HEK293 (cell line): ENCODE results near the gene CCDC71L.

Experiments used
- CTCF ChIA-PET: fragments of 350-600 bp; formaldehyde crosslinking; extraction: SDS; loops from one replicate; lab custom pipeline; 2021; ENCODE audit warnings: antibody characterized with exemption; lab: Yijun Ruan, JAX
- POLR2A ChIA-PET: fragments of 300-600 bp; formaldehyde crosslinking; extraction: SDS; loops from one replicate; lab custom pipeline; 2020; ENCODE audit warnings: antibody characterized with exemption, inconsistent platforms; lab: Yijun Ruan, JAX
- H3K27ac ChIP-seq: fragments of 200-500 bp; sonication (Bioruptor generic); 2 replicates; pipeline ENCODE4 v1.5.1; 2014; ENCODE audit warnings: low read depth, low read length, control low read depth, inconsistent platforms; ENCODE audit errors: extremely low read depth
- H3K36me3 ChIP-seq, 2 experiments: fragments of 200-500 bp in 1 of 2; sonication (Bioruptor generic) in 1 of 2; 1 replicate in 1 of 2; 2 replicates in 1 of 2; pipeline ENCODE4 v1.5.1; 2014 to 2017; ENCODE audit warnings: inconsistent platforms in 2 of 2, low read length in 2 of 2; ENCODE audit not compliant: control insufficient read depth in 2 of 2, insufficient read depth in 1 of 2
- H3K4me1 ChIP-seq: fragments of 200-500 bp; sonication (Bioruptor generic); 2 replicates; pipeline ENCODE4 v1.5.1; 2014; ENCODE audit warnings: mild to moderate bottlenecking, low read length, inconsistent platforms; ENCODE audit not compliant: control insufficient read depth, insufficient read depth
- H3K4me3 ChIP-seq: 2 replicates; pipeline ENCODE4 v1.5.1; 2011; ENCODE audit warnings: low read depth, mild to moderate bottlenecking, control low read depth, low read length, moderate library complexity
- H3K9me3 ChIP-seq: fragments of 200-500 bp; sonication (Bioruptor generic); 2 replicates; pipeline ENCODE4 v1.5.1; 2014; ENCODE audit warnings: low read depth, low read length, inconsistent platforms; ENCODE audit not compliant: control insufficient read depth, insufficient read depth
- GLIS1 ChIP-seq: fragments of 450-650 bp; formaldehyde crosslinking; IDR thresholded peaks from 2 replicates; pipeline ENCODE4 v1.5.1; 2016; ENCODE audit warnings: missing biosample characterization, missing genetic modification characterization
- GLIS2 ChIP-seq: fragments of 450-650 bp; formaldehyde crosslinking; IDR thresholded peaks from 2 replicates; pipeline ENCODE4 v1.5.1; 2016; ENCODE audit warnings: missing biosample characterization, missing genetic modification characterization
- KLF1 ChIP-seq: fragments of 450-650 bp; formaldehyde crosslinking; IDR thresholded peaks from 2 replicates; pipeline ENCODE4 v1.5.1; 2016; ENCODE audit warnings: missing biosample characterization, missing genetic modification characterization
- KLF16 ChIP-seq: fragments of 450-650 bp; formaldehyde crosslinking; IDR thresholded peaks from 2 replicates; pipeline ENCODE4 v1.5.1; 2017; ENCODE audit warnings: missing biosample characterization, missing genetic modification characterization
- PRDM1 ChIP-seq: fragments of 450-650 bp; formaldehyde crosslinking; IDR thresholded peaks from 2 replicates; pipeline ENCODE4; 2016; ENCODE audit warnings: missing biosample characterization, missing genetic modification characterization
- PRDM4 ChIP-seq: fragments of 450-650 bp; formaldehyde crosslinking; IDR thresholded peaks from 2 replicates; pipeline ENCODE4 v1.5.1; 2017; ENCODE audit warnings: missing biosample characterization, missing genetic modification characterization
- TSHZ1 ChIP-seq: fragments of 450-650 bp; formaldehyde crosslinking; IDR thresholded peaks from 2 replicates; pipeline ENCODE4 v1.5.1; 2016; ENCODE audit warnings: missing biosample characterization, missing genetic modification characterization, borderline replicate concordance
- WT1 ChIP-seq: fragments of 450-650 bp; formaldehyde crosslinking; IDR thresholded peaks from 2 replicates; pipeline ENCODE4 v1.5.1; 2016; ENCODE audit warnings: missing biosample characterization, missing genetic modification characterization
- YY2 ChIP-seq: fragments of 450-650 bp; formaldehyde crosslinking; IDR thresholded peaks from 2 replicates; pipeline ENCODE4 v1.5.1; 2016; ENCODE audit warnings: missing biosample characterization, missing genetic modification characterization
- ZBTB17 ChIP-seq: fragments of 450-650 bp; formaldehyde crosslinking; IDR thresholded peaks from 2 replicates; pipeline ENCODE4 v1.5.1; 2016; ENCODE audit warnings: missing biosample characterization, missing genetic modification characterization
- ZNF121 ChIP-seq: fragments of 450-650 bp; formaldehyde crosslinking; IDR thresholded peaks from 2 replicates; pipeline ENCODE4 v1.5.1; 2016; ENCODE audit warnings: missing biosample characterization, missing genetic modification characterization
- ZNF24 ChIP-seq: fragments of 450-650 bp; formaldehyde crosslinking; IDR thresholded peaks from 2 replicates; pipeline ENCODE4 v1.5.1; 2016; ENCODE audit warnings: missing biosample characterization, missing genetic modification characterization
- ZNF324 ChIP-seq: fragments of 450-650 bp; formaldehyde crosslinking; IDR thresholded peaks from 2 replicates; pipeline ENCODE4 v1.5.1; 2016; ENCODE audit warnings: missing biosample characterization, missing genetic modification characterization
- ZNF423 ChIP-seq: fragments of 450-650 bp; formaldehyde crosslinking; IDR thresholded peaks from 2 replicates; pipeline ENCODE4 v1.5.1; 2016; ENCODE audit warnings: missing biosample characterization, missing genetic modification characterization
- ZNF473 ChIP-seq: fragments of 450-650 bp; formaldehyde crosslinking; IDR thresholded peaks from 2 replicates; pipeline ENCODE4 v1.5.1; 2017; ENCODE audit warnings: missing biosample characterization, missing genetic modification characterization
- ZNF501 ChIP-seq: fragments of 450-650 bp; formaldehyde crosslinking; IDR thresholded peaks from 2 replicates; pipeline ENCODE4 v1.5.1; 2016; ENCODE audit warnings: missing biosample characterization, missing genetic modification characterization
- ZNF514 ChIP-seq: fragments of 450-650 bp; formaldehyde crosslinking; IDR thresholded peaks from 2 replicates; pipeline ENCODE4 v1.5.1; 2016; ENCODE audit warnings: missing biosample characterization, missing genetic modification characterization
- ZNF521 ChIP-seq: fragments of 450-650 bp; formaldehyde crosslinking; IDR thresholded peaks from 2 replicates; pipeline ENCODE4 v1.5.1; 2017; ENCODE audit warnings: missing biosample characterization, mild to moderate bottlenecking, missing genetic modification characterization
- ZNF548 ChIP-seq: fragments of 450-650 bp; formaldehyde crosslinking; IDR thresholded peaks from 2 replicates; pipeline ENCODE4 v1.5.1; 2016; ENCODE audit warnings: missing biosample characterization, missing genetic modification characterization
- ZNF623 ChIP-seq: fragments of 450-650 bp; formaldehyde crosslinking; IDR thresholded peaks from 2 replicates; pipeline ENCODE4 v1.5.1; 2016; ENCODE audit warnings: missing biosample characterization, missing genetic modification characterization
- ZNF658 ChIP-seq: fragments of 450-650 bp; formaldehyde crosslinking; IDR thresholded peaks from 2 replicates; pipeline ENCODE4; 2016; ENCODE audit warnings: missing biosample characterization, missing genetic modification characterization
- ZXDB ChIP-seq: fragments of 450-650 bp; formaldehyde crosslinking; IDR thresholded peaks from 2 replicates; pipeline ENCODE4 v1.5.1; 2016; ENCODE audit warnings: missing biosample characterization, missing genetic modification characterization
- TF ChIP-seq, protein P1 (sequence below): fragments of 450-650 bp; formaldehyde crosslinking; IDR thresholded peaks from 2 replicates; pipeline ENCODE4 v1.5.1; 2017; ENCODE audit warnings: missing biosample characterization, missing genetic modification characterization
- TF ChIP-seq, protein P2 (sequence below): fragments of 450-650 bp; formaldehyde crosslinking; IDR thresholded peaks from 2 replicates; pipeline ENCODE4 v1.5.1; 2016; ENCODE audit warnings: missing biosample characterization, missing genetic modification characterization

The CCDC71L gene

DNA sequence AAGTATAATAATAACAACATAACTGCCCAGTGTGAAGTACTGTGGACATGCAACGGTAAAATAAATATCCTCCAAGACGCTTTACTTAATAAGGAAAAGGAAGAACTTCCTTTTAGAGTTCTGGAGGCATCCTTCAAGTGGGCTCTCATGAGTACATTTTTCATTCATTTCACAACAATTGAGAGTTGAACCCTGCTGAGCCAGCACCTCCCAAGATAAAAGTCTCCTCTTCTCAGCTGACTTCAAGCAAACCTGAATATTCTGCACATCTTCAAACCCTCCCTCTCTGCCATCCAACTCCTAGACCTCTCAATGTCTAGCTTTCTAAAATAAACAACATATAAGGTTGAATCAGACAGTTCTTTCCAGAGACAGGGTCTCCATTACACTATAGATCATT, 7.5 kb downstream of the CCDC71L start:
- CTCF ChIA-PET, result no interaction called here
- Histone ChIP-seq H3K4me1 (no peaks in the 10 kb centered on the region), H3K9me3 (no peaks in the 10 kb centered on the region), H3K36me3 (no peaks in the 10 kb centered on the region), H3K4me3 (no peak overlapping the region), H3K27ac (no peak overlapping the region)
- TF ChIP-seq, protein P1, sequence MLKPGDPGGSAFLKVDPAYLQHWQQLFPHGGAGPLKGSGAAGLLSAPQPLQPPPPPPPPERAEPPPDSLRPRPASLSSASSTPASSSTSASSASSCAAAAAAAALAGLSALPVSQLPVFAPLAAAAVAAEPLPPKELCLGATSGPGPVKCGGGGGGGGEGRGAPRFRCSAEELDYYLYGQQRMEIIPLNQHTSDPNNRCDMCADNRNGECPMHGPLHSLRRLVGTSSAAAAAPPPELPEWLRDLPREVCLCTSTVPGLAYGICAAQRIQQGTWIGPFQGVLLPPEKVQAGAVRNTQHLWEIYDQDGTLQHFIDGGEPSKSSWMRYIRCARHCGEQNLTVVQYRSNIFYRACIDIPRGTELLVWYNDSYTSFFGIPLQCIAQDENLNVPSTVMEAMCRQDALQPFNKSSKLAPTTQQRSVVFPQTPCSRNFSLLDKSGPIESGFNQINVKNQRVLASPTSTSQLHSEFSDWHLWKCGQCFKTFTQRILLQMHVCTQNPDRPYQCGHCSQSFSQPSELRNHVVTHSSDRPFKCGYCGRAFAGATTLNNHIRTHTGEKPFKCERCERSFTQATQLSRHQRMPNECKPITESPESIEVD (tag by site-specific recombination), result no peak
- TF ChIP-seq ZNF548, result no peak
- TF ChIP-seq ZNF473 (tag by site-specific recombination), result no peak
- no peak for TF ChIP-seq WT1 (tag by site-specific recombination)
- no peak for TF ChIP-seq ZBTB17 (tag by site-specific recombination)
- TF ChIP-seq PRDM1 (tag by site-specific recombination), result no peak
- TF ChIP-seq ZNF521 (tag by site-specific recombination), result no peak
- TF ChIP-seq, protein P2, sequence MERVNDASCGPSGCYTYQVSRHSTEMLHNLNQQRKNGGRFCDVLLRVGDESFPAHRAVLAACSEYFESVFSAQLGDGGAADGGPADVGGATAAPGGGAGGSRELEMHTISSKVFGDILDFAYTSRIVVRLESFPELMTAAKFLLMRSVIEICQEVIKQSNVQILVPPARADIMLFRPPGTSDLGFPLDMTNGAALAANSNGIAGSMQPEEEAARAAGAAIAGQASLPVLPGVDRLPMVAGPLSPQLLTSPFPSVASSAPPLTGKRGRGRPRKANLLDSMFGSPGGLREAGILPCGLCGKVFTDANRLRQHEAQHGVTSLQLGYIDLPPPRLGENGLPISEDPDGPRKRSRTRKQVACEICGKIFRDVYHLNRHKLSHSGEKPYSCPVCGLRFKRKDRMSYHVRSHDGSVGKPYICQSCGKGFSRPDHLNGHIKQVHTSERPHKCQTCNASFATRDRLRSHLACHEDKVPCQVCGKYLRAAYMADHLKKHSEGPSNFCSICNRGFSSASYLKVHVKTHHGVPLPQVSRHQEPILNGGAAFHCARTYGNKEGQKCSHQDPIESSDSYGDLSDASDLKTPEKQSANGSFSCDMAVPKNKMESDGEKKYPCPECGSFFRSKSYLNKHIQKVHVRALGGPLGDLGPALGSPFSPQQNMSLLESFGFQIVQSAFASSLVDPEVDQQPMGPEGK (tag by site-specific recombination), result no peak
- no peak for TF ChIP-seq PRDM4 (tag by site-specific recombination)
- POLR2A ChIA-PET, result no interaction called here

- Histone ChIP-seq H3K9me3 (no peaks in the 10 kb centered on the region), H3K4me1 (no peaks in the 10 kb centered on the region), H3K36me3 (no peaks in the 10 kb centered on the region)
- TF ChIP-seq ZXDB (tag by site-specific recombination) (no peak), TSHZ1 (tag by site-specific recombination) (no peak), ZNF121 (tag by site-specific recombination) (no peak), ZNF24 (tag by site-specific recombination) (no peak), GLIS2 (tag by site-specific recombination) (no peak), ZNF623 (tag by site-specific recombination) (no peak), GLIS1 (no peak), ZNF501 (tag by site-specific recombination) (no peak), KLF1 (tag by site-specific recombination) (no peak), ZNF658 (no peak), YY2 (tag by site-specific recombination) (no peak), KLF16 (tag by site-specific recombination) (no peak), ZNF324 (tag by site-specific recombination) (no peak), ZNF514 (tag by site-specific recombination) (no peak), ZNF423 (tag by site-specific recombination) (no peak)
- TF ChIP-seq, protein P2 (tag by site-specific recombination), result no peak
- TF ChIP-seq, all 188 proteins: peak for 0
- no peak overlapping the region for H3K27ac ChIP-seq
- ChIA-PET POLR2A (no interaction called here), CTCF (interaction anchor here (0.9 kb wide), 1 partner anchor 110 kb away, joined by 3 read pairs; no protein-coding TSS in a partner anchor)
- H3K4me3 ChIP-seq, result no peak overlapping the region
Observed at GRCh38 chr7:106652909-106653308, 8.0 kb downstream of the CCDC71L start.
